ENCODE results near the gene PKN3. TPM values are rescaled to one million over a fixed set of nuclear protein-coding genes. Genes with fewer than 3 reads are reported as not detected.

PKN3 gene
- total and polyA plus RNA-seq, 2 donors (not counting 1 experiment from before 2014, with no cell fraction given), result 1.4 to 3.7 TPM

GRCh38 chr9:128712451-128713410 is 10.4 kb downstream of the PKN3 start:
- H3K27me3 ChIP-seq (replicated peaks in 1 of 4; ENCODE audit: control extremely low read depth in 1 of 4, control insufficient read depth in 3 of 4, insufficient read depth in 4 of 4, low read length in 3 of 4), result no peaks in the 10 kb centered on the region
- Mint-ChIP-seq H3K27me3 (no peaks in the 10 kb centered on the region), H3K27ac (no peak overlapping the region), H3K4me1 (no peaks in the 10 kb centered on the region), H3K4me3 (no peak overlapping the region), H3K9me3 (ENCODE audit: insufficient read depth) (no peaks in the 10 kb centered on the region)
- no peak overlapping the region for H3K9ac ChIP-seq (ENCODE audit: low read length)
- ChIA-PET CTCF (no interaction called here), POLR2A (no interaction called here)
- 96% methylated on average over 26 of the region's 26 CpGs for WGBS (ENCODE audit: insufficient coverage)
- no peak overlapping the region for H3K27ac ChIP-seq (ENCODE audit: low read length in 2 of 2)
- intact Hi-C loops (cut with micrococcal nuclease), result no loop called here
- H3K4me2 ChIP-seq (replicated peaks; ENCODE audit: low read depth, low read length, poor library complexity, severe bottlenecking), result no peak overlapping the region
- H3K79me2 ChIP-seq (ENCODE audit: control insufficient read depth, insufficient read depth, low read length), result no peaks in the 10 kb centered on the region
- H3K4me1 ChIP-seq (ENCODE audit: control insufficient read depth in 2 of 2, insufficient read depth in 2 of 2, low read length in 2 of 2), result no peaks in the 10 kb centered on the region
- DNase-seq (no peak), ATAC-seq (ENCODE audit: low read depth) (no peak)
- no peaks in the 10 kb centered on the region for H3K36me3 ChIP-seq (replicated peaks in 1 of 2; ENCODE audit: control extremely low read depth in 1 of 2, control insufficient read depth in 1 of 2, extremely low read depth in 1 of 2, insufficient read depth in 2 of 2, low read length in 1 of 2)
- no peaks in the 10 kb centered on the region for H4K20me1 ChIP-seq (ENCODE audit: control insufficient read depth, insufficient read depth, low read length, poor library complexity, severe bottlenecking)
- TF ChIP-seq EZH2 (IDR thresholded peaks at IDR 0.05; ENCODE audit: borderline replicate concordance, insufficient read depth, low read depth, low read length, poor library complexity, severe bottlenecking) (no peak), CTCF (IDR thresholded peaks at IDR 0.05) (no peak)
- H3K4me3 ChIP-seq (ENCODE audit: control extremely low read depth in 1 of 5, extremely low read depth in 1 of 5, insufficient read depth in 1 of 5, low read depth in 2 of 5, low read length in 4 of 5), result no peak overlapping the region
- H2AFZ ChIP-seq (ENCODE audit: insufficient read depth, low read depth, low read length, poor library complexity, severe bottlenecking), result no peak overlapping the region
- no peaks in the 10 kb centered on the region for H3K9me3 ChIP-seq (ENCODE audit: control extremely low read depth in 1 of 3, control insufficient read depth in 2 of 3, insufficient read depth in 1 of 3, low read length in 2 of 3)

- Histone ChIP-seq H3K79me2 (ENCODE audit: control insufficient read depth, insufficient read depth, low read length) (no peaks in the 10 kb centered on the region), H2AFZ (ENCODE audit: insufficient read depth, low read depth, low read length, poor library complexity, severe bottlenecking) (no peak overlapping the region), H4K20me1 (ENCODE audit: control insufficient read depth, insufficient read depth, low read length, poor library complexity, severe bottlenecking) (no peaks in the 10 kb centered on the region), H3K27me3 (replicated peaks in 1 of 4; ENCODE audit: control extremely low read depth in 1 of 4, control insufficient read depth in 3 of 4, insufficient read depth in 4 of 4, low read length in 3 of 4) (no peaks in the 10 kb centered on the region), H3K9ac (ENCODE audit: low read length) (no peak overlapping the region), H3K4me3 (ENCODE audit: control extremely low read depth in 1 of 5, extremely low read depth in 1 of 5, insufficient read depth in 1 of 5, low read depth in 2 of 5, low read length in 4 of 5) (no peak overlapping the region), H3K9me3 (ENCODE audit: control extremely low read depth in 1 of 3, control insufficient read depth in 2 of 3, insufficient read depth in 1 of 3, low read length in 2 of 3) (no peaks in the 10 kb centered on the region), H3K4me2 (replicated peaks; ENCODE audit: low read depth, low read length, poor library complexity, severe bottlenecking) (no peak overlapping the region), H3K27ac (ENCODE audit: low read length in 2 of 2) (no peak overlapping the region), H3K4me1 (ENCODE audit: control insufficient read depth in 2 of 2, insufficient read depth in 2 of 2, low read length in 2 of 2) (no peaks in the 10 kb centered on the region), H3K36me3 (replicated peaks in 1 of 2; ENCODE audit: control extremely low read depth in 1 of 2, control insufficient read depth in 1 of 2, extremely low read depth in 1 of 2, insufficient read depth in 2 of 2, low read length in 1 of 2) (no peaks in the 10 kb centered on the region)
- WGBS (ENCODE audit: insufficient coverage), result 94% methylated on average over 13 of the region's 13 CpGs
- TF ChIP-seq CTCF (IDR thresholded peaks at IDR 0.05) (no peak), EZH2 (IDR thresholded peaks at IDR 0.05; ENCODE audit: borderline replicate concordance, insufficient read depth, low read depth, low read length, poor library complexity, severe bottlenecking) (no peak)
- Mint-ChIP-seq H3K27me3 (no peaks in the 10 kb centered on the region), H3K27ac (no peak overlapping the region), H3K9me3 (ENCODE audit: insufficient read depth) (no peaks in the 10 kb centered on the region), H3K4me1 (no peaks in the 10 kb centered on the region), H3K4me3 (no peak overlapping the region)
- no peak for DNase-seq
- POLR2A ChIA-PET, result no interaction called here
- no peak for ATAC-seq (ENCODE audit: low read depth)
- intact Hi-C loops (cut with micrococcal nuclease), result no loop called here
- CTCF ChIA-PET, result no interaction called here
These were observed 11.1 kb downstream of the PKN3 start for GRCh38 chr9:128713411-128713780.
